ENCODE data around the gene C3orf18. TPM values are rescaled to one million over a fixed set of nuclear protein-coding genes. Genes with fewer than 3 reads are reported as not detected.

Gene C3orf18
- total and polyA plus RNA-seq, 2 experiments from 2014 or later, result 2.9 to 5.6 TPM

- Histone ChIP-seq H4K20me1 (ENCODE audit: insufficient read depth, poor library complexity, severe bottlenecking) (no peaks in the 10 kb centered on the region), H3K4me1 (ENCODE audit: insufficient read depth) (peaks cover 11% of the 10 kb centered on the region), H3K9me3 (ENCODE audit: low read depth) (no peaks in the 10 kb centered on the region), H3K27me3 (no peaks in the 10 kb centered on the region), H2AFZ (no peak overlapping the region), H3K36me3 (replicated peaks; ENCODE audit: insufficient read depth, low read depth) (no peaks in the 10 kb centered on the region), H3K9me2 (replicated peaks; ENCODE audit: insufficient read depth) (no peaks in the 10 kb centered on the region), H3K27ac (no peak overlapping the region), H3K4me2 (no peak overlapping the region), H3K79me2 (no peaks in the 10 kb centered on the region), H3K4me3 (no peak overlapping the region)
- no peak for TF ChIP-seq EZH2 (IDR thresholded peaks at IDR 0.05; ENCODE audit: borderline replicate concordance)
- TF ChIP-seq EZH2phosphoT487 (IDR thresholded peaks at IDR 0.05; ENCODE audit: low read depth, severe bottlenecking, unreplicated experiment), result no peak
- no peak for TF ChIP-seq CTCF (IDR thresholded peaks at IDR 0.05; ENCODE audit: poor library complexity)
- no peak for DNase-seq (ENCODE audit: low spot score)
- 86% methylated on average over 2 of the region's 2 CpGs for WGBS (ENCODE audit: low lambda C conversion rate, missing lambda C conversion rate)
These were observed 3.7 kb downstream of the C3orf18 start for GRCh38 chr3:50563867-50564266.

- no peaks in the 10 kb centered on the region for H4K20me1 ChIP-seq (ENCODE audit: insufficient read depth, poor library complexity, severe bottlenecking)
- H3K79me2 ChIP-seq, result no peaks in the 10 kb centered on the region
- H3K27ac ChIP-seq, result no peak overlapping the region
- H3K27me3 ChIP-seq, result no peaks in the 10 kb centered on the region
- DNase-seq (ENCODE audit: low spot score), result no peak
- peaks cover 2% of the 10 kb centered on the region for H3K4me1 ChIP-seq (ENCODE audit: insufficient read depth)
- 79% methylated on average over 2 of the region's 2 CpGs for WGBS (ENCODE audit: low lambda C conversion rate, missing lambda C conversion rate)
- H2AFZ ChIP-seq, result no peak overlapping the region
- H3K36me3 ChIP-seq (replicated peaks; ENCODE audit: insufficient read depth, low read depth), result no peaks in the 10 kb centered on the region
- no peak overlapping the region for H3K4me3 ChIP-seq
- no peaks in the 10 kb centered on the region for H3K9me2 ChIP-seq (replicated peaks; ENCODE audit: insufficient read depth)
- no peak for TF ChIP-seq EZH2 (IDR thresholded peaks at IDR 0.05; ENCODE audit: borderline replicate concordance)
- TF ChIP-seq EZH2phosphoT487 (IDR thresholded peaks at IDR 0.05; ENCODE audit: low read depth, severe bottlenecking, unreplicated experiment), result no peak
- TF ChIP-seq CTCF (IDR thresholded peaks at IDR 0.05; ENCODE audit: poor library complexity), result no peak
- no peak overlapping the region for H3K4me2 ChIP-seq
- H3K9me3 ChIP-seq (ENCODE audit: low read depth), result no peaks in the 10 kb centered on the region
These were observed 4.7 kb downstream of the C3orf18 start for GRCh38 chr3:50562861-50563260.

DNA sequence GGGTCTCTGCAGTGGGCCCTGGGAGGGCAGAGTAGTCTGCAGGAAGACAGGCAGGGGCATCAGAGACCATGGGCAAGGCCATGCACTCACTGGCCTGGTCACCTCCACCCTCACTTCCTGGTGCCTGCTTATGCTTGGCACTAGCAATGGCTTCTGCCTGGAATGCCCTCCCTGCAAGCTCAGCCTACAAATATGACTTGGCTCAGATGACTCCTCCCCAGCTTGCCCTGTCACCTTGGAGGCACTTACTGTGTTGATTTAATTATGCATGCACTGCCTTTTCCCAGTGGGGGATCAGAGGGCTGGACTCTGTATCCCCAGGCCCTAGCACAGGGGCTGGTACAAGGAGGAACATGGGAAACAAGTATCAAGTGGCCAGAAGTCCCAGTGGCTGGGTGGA lies 7.8 kb downstream of the C3orf18 start:
- Histone ChIP-seq H3K27me3 (no peaks in the 10 kb centered on the region), H3K9me3 (ENCODE audit: low read depth) (no peaks in the 10 kb centered on the region), H3K27ac (no peak overlapping the region), H3K79me2 (no peaks in the 10 kb centered on the region), H3K4me2 (no peak overlapping the region), H3K4me3 (no peak overlapping the region), H4K20me1 (ENCODE audit: insufficient read depth, poor library complexity, severe bottlenecking) (no peaks in the 10 kb centered on the region), H3K9me2 (replicated peaks; ENCODE audit: insufficient read depth) (no peaks in the 10 kb centered on the region), H2AFZ (no peak overlapping the region), H3K4me1 (ENCODE audit: insufficient read depth) (no peaks in the 10 kb centered on the region), H3K36me3 (replicated peaks; ENCODE audit: insufficient read depth, low read depth) (no peaks in the 10 kb centered on the region)
- TF ChIP-seq EZH2phosphoT487 (IDR thresholded peaks at IDR 0.05; ENCODE audit: low read depth, severe bottlenecking, unreplicated experiment) (no peak), CTCF (IDR thresholded peaks at IDR 0.05; ENCODE audit: poor library complexity) (no peak), EZH2 (IDR thresholded peaks at IDR 0.05; ENCODE audit: borderline replicate concordance) (no peak)
- DNase-seq (ENCODE audit: low spot score), result no peak

- no peak for TF ChIP-seq EZH2phosphoT487 (IDR thresholded peaks at IDR 0.05; ENCODE audit: low read depth, severe bottlenecking, unreplicated experiment)
- no peak for TF ChIP-seq EZH2 (IDR thresholded peaks at IDR 0.05; ENCODE audit: borderline replicate concordance)
- no peak for TF ChIP-seq CTCF (IDR thresholded peaks at IDR 0.05; ENCODE audit: poor library complexity)
- 59% methylated on average over 7 of the region's 7 CpGs for WGBS (ENCODE audit: low lambda C conversion rate, missing lambda C conversion rate)
- DNase-seq (ENCODE audit: low spot score), result no peak
These were observed 9.6 kb downstream of the C3orf18 start for GRCh38 chr3:50557915-50558314.

More at GRCh38 chr3:50557915-50558314, 9.6 kb downstream of the C3orf18 start:
- Histone ChIP-seq H3K27ac (no peak overlapping the region), H3K9me3 (ENCODE audit: low read depth) (no peaks in the 10 kb centered on the region), H3K4me1 (ENCODE audit: insufficient read depth) (no peaks in the 10 kb centered on the region), H2AFZ (no peak overlapping the region), H3K4me3 (no peak overlapping the region), H3K27me3 (no peaks in the 10 kb centered on the region), H3K9me2 (replicated peaks; ENCODE audit: insufficient read depth) (no peaks in the 10 kb centered on the region), H3K36me3 (replicated peaks; ENCODE audit: insufficient read depth, low read depth) (no peaks in the 10 kb centered on the region), H3K4me2 (no peak overlapping the region), H4K20me1 (ENCODE audit: insufficient read depth, poor library complexity, severe bottlenecking) (no peaks in the 10 kb centered on the region), H3K79me2 (no peaks in the 10 kb centered on the region)
